Mucosa of descending colon (tissue), 3 donors: ENCODE data around the gene NEK6. TPM values are rescaled to one million over a fixed set of nuclear protein-coding genes. Genes with fewer than 3 reads are reported as not detected.

Experiments
- ATAC-seq: fragments of 200-7000 bp; cut with Tn5 transposase; one replicate; pipeline ENCODE4 v1.9.1; 2020; ENCODE audit warnings: mild to moderate bottlenecking, moderate library complexity
- DNase-seq, 3 donors: peaks; one replicate each; pipeline ENCODE4 v3.0.0-alpha.2; 2020
- H3K36me3 ChIP-seq: fragments of 200-600 bp; one replicate; pipeline ENCODE4 v1.8.0; 2021; ENCODE audit warnings: low read depth, mild to moderate bottlenecking
- H3K4me1 ChIP-seq: fragments of 200-600 bp; one replicate; pipeline ENCODE4 v1.8.0; 2021; ENCODE audit warnings: low read depth, mild to moderate bottlenecking
- H3K4me3 ChIP-seq: fragments of 200-600 bp; one replicate; pipeline ENCODE4 v1.8.0; 2021; ENCODE audit warnings: mild to moderate bottlenecking
- H3K9me3 ChIP-seq: fragments of 200-600 bp; one replicate; pipeline ENCODE4 v1.8.0; 2021; ENCODE audit warnings: mild to moderate bottlenecking
- intact Hi-C, 2 donors: fragments of 100-400 bp; cut with DNase I in 1 of 2; cut with micrococcal nuclease in 1 of 2; formaldehyde crosslinking; loops; one replicate each; pipeline versions ENCODE4 v1.11.0 to v1.11.1; 2022; cut with DNase I, micrococcal nuclease
- total RNA-seq, 3 donors: library from RNA; stranded (reverse); fragmentation: NEBNext Ultra II Directional in 2 of 3; extraction: Animal tissue kit (Norgen Biotek cat#: 25700) in 2 of 3; gene quantifications; one replicate each; pipeline versions ENCODE4 v1.2.1 to v1.2.4, GENCODE V29; 2021 to 2023
- TF ChIP-seq, protein P1 (sequence below): fragments of 200-600 bp; IDR thresholded peaks from one replicate; pipeline ENCODE4 v1.8.0; 2022; ENCODE audit warnings: antibody characterized with exemption, mild to moderate bottlenecking
- donor health status: DM: no; HTN: no; CAD: no; lungs with moderate emphysema.
- donor health status: DM: no; HTN: no; CAD: no.
- donor health status: DM: no; HTN: yes; CAD: no.

Gene NEK6
- total RNA-seq, 3 donors from 2014 or later, result 41.1 to 65.0 (median 51.8) TPM

DNA sequence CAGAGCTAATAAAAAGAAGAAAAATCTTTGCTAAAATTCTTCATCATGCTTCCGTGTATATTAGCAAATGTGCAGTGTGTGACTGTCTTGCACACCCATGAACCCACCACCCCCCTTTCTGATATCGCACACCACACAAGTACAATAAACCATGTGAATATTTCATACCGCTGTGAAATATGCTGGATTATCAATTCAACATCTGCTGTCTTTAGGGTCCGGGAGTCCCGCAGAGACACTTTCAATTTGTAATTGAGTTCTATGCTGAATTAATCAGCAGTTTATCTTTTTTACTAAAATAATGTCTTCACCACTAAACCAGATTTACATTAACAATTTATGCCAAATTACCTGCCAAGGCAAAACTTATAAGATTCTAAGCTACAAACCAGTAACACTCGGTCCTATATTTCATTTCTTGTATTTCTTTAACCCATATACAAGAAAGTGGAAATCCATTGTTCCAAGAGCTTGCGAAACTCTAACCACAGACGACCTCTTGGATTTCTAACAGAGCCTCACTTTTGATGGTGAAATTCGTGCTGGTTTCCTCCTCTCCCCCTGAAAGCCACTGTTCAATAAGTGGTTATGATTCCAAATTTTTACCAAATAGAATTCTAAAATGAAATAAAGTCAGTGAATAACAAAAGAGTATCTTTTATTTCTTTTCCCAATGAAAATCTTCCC lies 113.3 kb downstream of the NEK6 start:
- ATAC-seq (no peak), DNase-seq (no peak)
- TF ChIP-seq, protein P1, sequence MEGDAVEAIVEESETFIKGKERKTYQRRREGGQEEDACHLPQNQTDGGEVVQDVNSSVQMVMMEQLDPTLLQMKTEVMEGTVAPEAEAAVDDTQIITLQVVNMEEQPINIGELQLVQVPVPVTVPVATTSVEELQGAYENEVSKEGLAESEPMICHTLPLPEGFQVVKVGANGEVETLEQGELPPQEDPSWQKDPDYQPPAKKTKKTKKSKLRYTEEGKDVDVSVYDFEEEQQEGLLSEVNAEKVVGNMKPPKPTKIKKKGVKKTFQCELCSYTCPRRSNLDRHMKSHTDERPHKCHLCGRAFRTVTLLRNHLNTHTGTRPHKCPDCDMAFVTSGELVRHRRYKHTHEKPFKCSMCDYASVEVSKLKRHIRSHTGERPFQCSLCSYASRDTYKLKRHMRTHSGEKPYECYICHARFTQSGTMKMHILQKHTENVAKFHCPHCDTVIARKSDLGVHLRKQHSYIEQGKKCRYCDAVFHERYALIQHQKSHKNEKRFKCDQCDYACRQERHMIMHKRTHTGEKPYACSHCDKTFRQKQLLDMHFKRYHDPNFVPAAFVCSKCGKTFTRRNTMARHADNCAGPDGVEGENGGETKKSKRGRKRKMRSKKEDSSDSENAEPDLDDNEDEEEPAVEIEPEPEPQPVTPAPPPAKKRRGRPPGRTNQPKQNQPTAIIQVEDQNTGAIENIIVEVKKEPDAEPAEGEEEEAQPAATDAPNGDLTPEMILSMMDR, result no peak
- intact Hi-C loops, result no loop called here
- H3K9me3 ChIP-seq, result peaks cover 5% of the 10 kb centered on the region
- H3K4me1 ChIP-seq, result no peaks in the 10 kb centered on the region
- H3K4me3 ChIP-seq, result no peak overlapping the region
- no peaks in the 10 kb centered on the region for H3K36me3 ChIP-seq

DNA sequence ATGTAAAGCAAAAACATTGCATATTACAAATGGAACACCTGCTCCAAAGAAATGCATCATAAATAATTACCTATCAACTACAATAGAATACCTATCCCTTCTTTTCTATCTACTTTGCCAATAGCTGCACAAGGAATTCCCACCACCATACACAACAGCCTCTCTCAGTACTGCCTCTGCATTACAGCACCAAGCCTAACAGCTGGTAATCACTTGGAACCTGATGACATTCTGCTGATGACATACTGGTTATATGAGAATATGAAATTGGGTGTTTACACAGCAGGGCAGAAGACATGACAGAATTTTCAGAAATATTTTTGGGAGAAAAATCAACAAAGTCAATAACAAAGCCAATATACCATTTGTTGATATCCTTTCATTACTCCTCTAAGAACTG lies 114.3 kb downstream of the NEK6 start:
- Histone ChIP-seq H3K36me3 (no peaks in the 10 kb centered on the region), H3K4me1 (no peaks in the 10 kb centered on the region), H3K9me3 (peaks cover 5% of the 10 kb centered on the region), H3K4me3 (no peak overlapping the region)
- DNase-seq (no peak), ATAC-seq (no peak)
- intact Hi-C loops, result no loop called here
- TF ChIP-seq, protein P1, result no peak

DNA sequence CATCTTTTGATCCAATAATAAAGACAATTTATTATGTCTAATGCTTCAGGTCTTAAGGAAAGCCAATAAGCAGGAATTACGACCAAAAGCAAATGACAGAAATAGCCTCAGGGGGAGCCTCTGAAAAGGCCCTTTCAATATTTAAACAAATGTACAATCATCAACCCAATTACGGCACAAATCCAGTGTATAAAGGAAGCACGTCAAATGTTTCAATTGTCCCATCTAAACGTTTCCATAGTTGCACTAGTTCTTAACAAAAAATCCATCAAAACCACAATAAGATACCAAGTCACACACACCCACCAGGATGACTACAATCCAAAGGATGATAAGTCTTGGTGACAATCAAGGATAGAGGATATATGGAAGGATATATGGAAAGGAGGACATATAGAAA lies 115.6 kb downstream of the NEK6 start:
- H3K4me1 ChIP-seq, result no peaks in the 10 kb centered on the region
- TF ChIP-seq, protein P1, result no peak
- H3K9me3 ChIP-seq, result peaks cover 5% of the 10 kb centered on the region
- H3K36me3 ChIP-seq, result no peaks in the 10 kb centered on the region
- H3K4me3 ChIP-seq, result no peak overlapping the region
- DNase-seq, result no peak
- no peak for ATAC-seq
- intact Hi-C loops, result no loop called here

DNA sequence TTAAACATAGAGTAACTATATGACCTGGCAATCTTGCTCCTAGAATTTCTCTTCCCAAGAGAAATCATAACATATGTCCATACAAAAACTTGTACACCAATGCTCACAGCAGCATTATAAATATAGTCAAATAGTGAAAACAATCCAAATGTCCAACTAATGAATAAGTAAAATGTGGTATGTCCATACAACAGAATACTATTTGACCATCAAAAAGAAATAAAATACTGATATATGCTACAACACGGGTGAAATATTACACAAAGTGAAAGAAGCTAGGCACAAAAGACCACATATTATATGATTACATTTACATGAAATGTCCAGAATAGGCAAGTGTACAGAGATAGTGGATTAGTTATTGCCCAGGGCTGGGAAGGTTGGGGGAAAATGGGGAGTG lies 116.1 kb downstream of the NEK6 start:
- Histone ChIP-seq H3K4me1 (no peaks in the 10 kb centered on the region), H3K4me3 (no peak overlapping the region), H3K9me3 (peaks cover 5% of the 10 kb centered on the region), H3K36me3 (no peaks in the 10 kb centered on the region)
- no peak for DNase-seq
- no peak for ATAC-seq
- intact Hi-C loops, result no loop called here
- TF ChIP-seq, protein P1, result no peak

DNA sequence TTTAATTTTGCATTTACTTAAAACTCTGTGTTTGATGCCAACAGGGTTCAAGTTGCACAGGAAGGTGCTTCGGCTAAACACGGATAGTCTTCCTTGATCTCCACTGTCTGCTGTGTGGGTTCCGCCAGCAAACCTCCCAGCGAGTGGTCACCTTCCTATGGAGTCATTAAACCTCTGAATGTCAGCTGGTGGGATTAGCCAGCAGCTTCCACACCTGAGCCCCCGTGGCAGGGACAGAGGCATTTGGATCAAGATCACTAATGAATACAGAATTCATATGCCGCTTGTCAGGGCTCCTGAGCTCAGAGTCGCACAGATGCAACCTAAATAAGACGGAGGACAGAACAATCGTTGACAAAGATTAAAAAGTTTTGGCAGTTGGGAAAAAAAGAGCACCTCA lies 118.0 kb downstream of the NEK6 start:
- no peak for DNase-seq
- no peaks in the 10 kb centered on the region for H3K36me3 ChIP-seq
- intact Hi-C loops, result no loop called here
- H3K4me3 ChIP-seq, result no peak overlapping the region
- TF ChIP-seq, protein P1, result no peak
- H3K9me3 ChIP-seq, result peaks cover 5% of the 10 kb centered on the region
- H3K4me1 ChIP-seq, result no peaks in the 10 kb centered on the region
- ATAC-seq, result no peak

DNA sequence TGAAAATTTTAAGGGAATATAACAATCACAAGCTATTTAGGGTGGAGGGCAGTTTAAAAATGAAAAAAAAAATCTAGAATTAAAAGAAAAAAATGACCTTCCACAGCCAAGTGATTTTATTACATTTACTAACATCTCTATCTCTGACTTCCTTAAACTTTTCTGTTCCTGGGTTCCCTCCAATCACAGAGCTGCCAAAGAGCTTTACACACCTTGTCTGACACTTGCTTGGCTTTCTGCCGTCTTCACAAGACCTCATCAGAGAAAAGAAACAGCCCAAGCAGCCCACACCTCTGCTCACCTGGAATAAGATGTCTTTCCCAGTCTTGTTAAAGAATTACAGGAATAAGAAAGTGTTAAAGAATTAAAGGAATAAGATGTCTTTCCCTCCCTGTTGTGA lies 118.6 kb downstream of the NEK6 start:
- H3K36me3 ChIP-seq, result no peaks in the 10 kb centered on the region
- ATAC-seq (peak; percentile 26), DNase-seq (no peak)
- no peak overlapping the region for H3K4me3 ChIP-seq
- no peaks in the 10 kb centered on the region for H3K4me1 ChIP-seq
- peaks cover 5% of the 10 kb centered on the region for H3K9me3 ChIP-seq
- intact Hi-C loops, result no loop called here
- TF ChIP-seq, protein P1, result no peak
